Measurements from ENCODE around the gene KIAA1958.

Gene KIAA1958

DNA sequence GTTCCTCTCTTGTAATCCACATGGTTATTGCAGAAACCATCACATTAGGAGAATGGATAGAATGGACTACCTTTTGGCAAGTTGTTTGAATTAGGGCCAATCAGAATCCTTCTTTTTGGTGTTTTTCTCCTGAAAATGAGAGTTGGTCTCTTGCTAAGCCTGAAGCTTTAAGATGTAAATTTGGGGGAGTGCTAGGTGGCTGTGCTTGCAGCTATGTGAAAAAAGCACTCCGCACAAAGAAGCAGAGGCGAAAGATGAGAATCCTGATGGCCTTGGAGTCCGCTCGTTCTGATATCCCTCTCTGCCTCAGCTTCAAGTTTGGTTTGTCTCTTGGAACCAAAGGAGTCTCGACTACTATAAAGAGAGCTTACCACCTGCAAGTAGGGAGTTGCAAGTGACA is 167.7 kb downstream of the KIAA1958 start:
- Histone ChIP-seq H3K4me2 (ENCODE audit: low read length) (no peak overlapping the region), H3K27ac (ENCODE audit: low read depth, low read length, poor library complexity, severe bottlenecking) (no peak overlapping the region)

DNA sequence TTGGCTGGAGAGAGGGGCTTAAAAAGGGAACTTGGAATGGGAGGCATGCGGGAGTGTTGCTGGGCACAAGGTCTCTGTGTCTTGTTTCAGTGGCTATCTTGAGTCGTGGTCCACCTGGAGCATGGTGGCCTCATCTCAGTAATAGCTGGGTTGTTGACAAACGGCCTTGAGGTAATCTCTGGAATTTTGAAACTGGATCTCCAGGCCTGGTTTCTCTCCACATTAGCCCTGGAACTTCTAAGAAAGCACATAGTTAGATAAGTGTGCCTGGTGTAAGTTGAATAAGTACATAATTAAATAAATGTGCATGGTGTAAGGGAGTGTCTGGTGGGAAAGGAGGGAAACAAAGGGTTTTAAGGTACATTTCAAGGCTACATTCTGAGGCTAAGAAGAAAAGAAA is 169.0 kb downstream of the KIAA1958 start:
- TF ChIP-seq, protein P1, sequence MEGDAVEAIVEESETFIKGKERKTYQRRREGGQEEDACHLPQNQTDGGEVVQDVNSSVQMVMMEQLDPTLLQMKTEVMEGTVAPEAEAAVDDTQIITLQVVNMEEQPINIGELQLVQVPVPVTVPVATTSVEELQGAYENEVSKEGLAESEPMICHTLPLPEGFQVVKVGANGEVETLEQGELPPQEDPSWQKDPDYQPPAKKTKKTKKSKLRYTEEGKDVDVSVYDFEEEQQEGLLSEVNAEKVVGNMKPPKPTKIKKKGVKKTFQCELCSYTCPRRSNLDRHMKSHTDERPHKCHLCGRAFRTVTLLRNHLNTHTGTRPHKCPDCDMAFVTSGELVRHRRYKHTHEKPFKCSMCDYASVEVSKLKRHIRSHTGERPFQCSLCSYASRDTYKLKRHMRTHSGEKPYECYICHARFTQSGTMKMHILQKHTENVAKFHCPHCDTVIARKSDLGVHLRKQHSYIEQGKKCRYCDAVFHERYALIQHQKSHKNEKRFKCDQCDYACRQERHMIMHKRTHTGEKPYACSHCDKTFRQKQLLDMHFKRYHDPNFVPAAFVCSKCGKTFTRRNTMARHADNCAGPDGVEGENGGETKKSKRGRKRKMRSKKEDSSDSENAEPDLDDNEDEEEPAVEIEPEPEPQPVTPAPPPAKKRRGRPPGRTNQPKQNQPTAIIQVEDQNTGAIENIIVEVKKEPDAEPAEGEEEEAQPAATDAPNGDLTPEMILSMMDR (IDR thresholded peaks at IDR 0.05; ENCODE audit: low read length): no peak
- no peak for TF ChIP-seq EZH2 (IDR thresholded peaks at IDR 0.05; ENCODE audit: borderline replicate concordance, low read length)
- Histone ChIP-seq H3K4me2 (ENCODE audit: low read length) (no peak overlapping the region), H3K9ac (ENCODE audit: low read length) (no peak overlapping the region), H2AFZ (ENCODE audit: low read length) (no peak overlapping the region), H3K27ac (ENCODE audit: low read depth, low read length, poor library complexity, severe bottlenecking) (no peak overlapping the region), H3F3A (ENCODE audit: insufficient read depth, low read length) (no peaks in the 10 kb centered on the region), H3K9me2 (ENCODE audit: low read depth, low read length) (no peaks in the 10 kb centered on the region), H3K4me3 (ENCODE audit: low read depth, low read length, poor library complexity, severe bottlenecking) (no peak overlapping the region), H3K4me1 (ENCODE audit: insufficient read depth, low read length, severe bottlenecking) (no peaks in the 10 kb centered on the region), H3K27me3 (ENCODE audit: insufficient read depth, low read length) (no peaks in the 10 kb centered on the region), H3K79me2 (ENCODE audit: insufficient read depth, low read length) (no peaks in the 10 kb centered on the region), H3K9me3 (ENCODE audit: low read length) (no peaks in the 10 kb centered on the region), H4K20me1 (ENCODE audit: insufficient read depth, low read length) (no peaks in the 10 kb centered on the region), H3K36me3 (ENCODE audit: insufficient read depth, low read length) (no peaks in the 10 kb centered on the region)

More for the DNA sequence above, 167.7 kb downstream of the KIAA1958 start:
- Histone ChIP-seq H3K36me3 (ENCODE audit: insufficient read depth, low read length) (0 out of 2 replicates have a peak, but pooled peaks cover 2% of the 10 kb centered on the region), H3K79me2 (ENCODE audit: insufficient read depth, low read length) (no peaks in the 10 kb centered on the region), H3K9ac (ENCODE audit: low read length) (no peak overlapping the region), H3K4me1 (ENCODE audit: insufficient read depth, low read length, severe bottlenecking) (no peaks in the 10 kb centered on the region), H3K27me3 (ENCODE audit: insufficient read depth, low read length) (no peaks in the 10 kb centered on the region), H3K9me3 (ENCODE audit: low read length) (no peaks in the 10 kb centered on the region), H3K4me3 (ENCODE audit: low read depth, low read length, poor library complexity, severe bottlenecking) (no peak overlapping the region), H3F3A (ENCODE audit: insufficient read depth, low read length) (no peaks in the 10 kb centered on the region), H3K9me2 (ENCODE audit: low read depth, low read length) (no peaks in the 10 kb centered on the region), H4K20me1 (ENCODE audit: insufficient read depth, low read length) (no peaks in the 10 kb centered on the region), H2AFZ (ENCODE audit: low read length) (no peak overlapping the region)
- TF ChIP-seq, protein P1 (IDR thresholded peaks at IDR 0.05; ENCODE audit: low read length): no peak
- TF ChIP-seq EZH2 (IDR thresholded peaks at IDR 0.05; ENCODE audit: borderline replicate concordance, low read length): no peak

DNA sequence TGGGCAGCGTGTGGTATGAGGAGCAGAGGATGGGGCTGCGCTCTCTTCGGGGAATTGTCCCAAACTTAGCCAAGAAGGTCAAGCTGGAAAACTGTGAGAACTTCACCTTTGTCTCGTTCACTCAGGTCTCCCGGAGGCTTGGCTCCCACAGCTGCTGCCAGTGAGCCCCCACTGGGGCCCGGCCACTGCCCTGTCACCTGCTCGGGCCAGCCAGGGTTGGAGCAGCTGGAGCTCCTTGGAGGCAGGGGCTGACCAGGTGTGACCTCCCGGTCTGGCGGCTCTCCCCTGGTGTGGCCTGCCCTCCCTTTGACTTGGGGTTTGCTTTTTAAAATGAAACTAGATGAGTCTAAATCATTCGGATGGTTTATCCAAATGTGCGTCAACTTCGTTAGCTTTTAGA is 173.3 kb downstream of the KIAA1958 start:
- H3K27ac ChIP-seq (ENCODE audit: low read depth, low read length, poor library complexity, severe bottlenecking): no peak overlapping the region
- no peak overlapping the region for H3K4me2 ChIP-seq (ENCODE audit: low read length)
- no peaks in the 10 kb centered on the region for H3K36me3 ChIP-seq (ENCODE audit: insufficient read depth, low read length)
- H2AFZ ChIP-seq (ENCODE audit: low read length): no peak overlapping the region
- no peaks in the 10 kb centered on the region for H4K20me1 ChIP-seq (ENCODE audit: insufficient read depth, low read length)
- no peaks in the 10 kb centered on the region for H3K27me3 ChIP-seq (ENCODE audit: insufficient read depth, low read length)
- H3K4me1 ChIP-seq (ENCODE audit: insufficient read depth, low read length, severe bottlenecking): no peaks in the 10 kb centered on the region
- H3K9me2 ChIP-seq (ENCODE audit: low read depth, low read length): no peaks in the 10 kb centered on the region
- no peaks in the 10 kb centered on the region for H3K79me2 ChIP-seq (ENCODE audit: insufficient read depth, low read length)
- H3K4me3 ChIP-seq (ENCODE audit: low read depth, low read length, poor library complexity, severe bottlenecking): no peak overlapping the region
- H3K9ac ChIP-seq (ENCODE audit: low read length): no peak overlapping the region
- H3F3A ChIP-seq (ENCODE audit: insufficient read depth, low read length): no peaks in the 10 kb centered on the region
- TF ChIP-seq, protein P1 (IDR thresholded peaks at IDR 0.05; ENCODE audit: low read length): no peak
- TF ChIP-seq EZH2 (IDR thresholded peaks at IDR 0.05; ENCODE audit: borderline replicate concordance, low read length): no peak
- no peaks in the 10 kb centered on the region for H3K9me3 ChIP-seq (ENCODE audit: low read length)
